HepG2 (cell line): ENCODE data around the gene VPS37D. TPM values are rescaled to one million over a fixed set of nuclear protein-coding genes. Genes with fewer than 3 reads are reported as not detected.

Source experiments
- ASH2L ChIP-seq: fragments of 300-600, 200-600 bp; sonication (generic); IDR thresholded peaks from 2 replicates; pipeline ENCODE4 v1.7.0; 2017; ENCODE audit warnings: low read depth, mild to moderate bottlenecking, moderate library complexity, mixed read lengths, low read length; ENCODE audit not compliant: insufficient read length
- ETV5 ChIP-seq: IDR thresholded peaks from 2 replicates; pipeline ENCODE4 v1.6.1; 2018; ENCODE audit warnings: missing biosample characterization, missing genetic modification reagents, inconsistent platforms, borderline replicate concordance
- GATAD2A ChIP-seq: IDR thresholded peaks from 2 replicates; pipeline ENCODE4 v1.6.1; 2016
- KLF12 ChIP-seq: sonication (generic); formaldehyde crosslinking; IDR thresholded peaks from 2 replicates; pipeline ENCODE4 v1.4.0; 2020; ENCODE audit warnings: missing genetic modification reagents, borderline replicate concordance
- RXRA ChIP-seq: sonication (generic); formaldehyde crosslinking; IDR thresholded peaks from 2 replicates; pipeline ENCODE4 v1.5.1; 2020; ENCODE audit warnings: missing genetic modification reagents
- SMARCC2 ChIP-seq: fragments of 450-650 bp; IDR thresholded peaks from 2 replicates; pipeline ENCODE4 v1.6.1; 2017; ENCODE audit warnings: antibody characterized with exemption, mild to moderate bottlenecking
- ZNF235 ChIP-seq: sonication (generic); formaldehyde crosslinking; IDR thresholded peaks from 2 replicates; pipeline ENCODE4 v1.8.1; 2023; ENCODE audit warnings: mild to moderate bottlenecking, missing genetic modification reagents, borderline replicate concordance
- polyA plus RNA-seq, 8 experiments: library from polyadenylated mRNA; depleted of rRNA in 3 of 8; stranded (reverse) in 7 of 8; unstranded in 1 of 8; fragments of >200 nt; fragmentation: Illumina TruSeq in 4 of 8; extraction: Trizol in 4 of 8; gene quantifications; 2 replicates each; pipeline versions ENCODE4 v1.2.1 to v1.2.3, GENCODE V29; 2011 to 2016; ENCODE audit warnings: low read depth in 4 of 8, missing spikeins in 1 of 8, mixed read lengths in 1 of 8; ENCODE audit not compliant: insufficient read depth in 1 of 8
- total RNA-seq, 5 experiments: library from RNA; depleted of rRNA; stranded (reverse); fragments of >200 nt; fragmentation: Illumina TruSeq; extraction: Trizol; gene quantifications; 2 replicates each; pipeline ENCODE4 v1.2.3, GENCODE V29; 2016; ENCODE audit warnings: low read depth in 1 of 5
- TF ChIP-seq, protein P1 (sequence below): sonication (generic); formaldehyde crosslinking; IDR thresholded peaks from 2 replicates; pipeline ENCODE4 v1.5.1; 2020; ENCODE audit warnings: missing genetic modification reagents, mild to moderate bottlenecking, borderline replicate concordance
- TF ChIP-seq, protein P2 (sequence below): sonication (generic); formaldehyde crosslinking; IDR thresholded peaks from 2 replicates; pipeline ENCODE4 v1.5.0; 2020; ENCODE audit warnings: missing genetic modification reagents
- TF ChIP-seq, protein P3 (sequence below): sonication (generic); formaldehyde crosslinking; IDR thresholded peaks from 2 replicates; pipeline ENCODE4 v1.5.0; 2020; ENCODE audit warnings: mild to moderate bottlenecking, missing genetic modification reagents, borderline replicate concordance
- TF ChIP-seq, protein P4 (sequence below): sonication (generic); formaldehyde crosslinking; IDR thresholded peaks from 2 replicates; pipeline ENCODE4 v1.4.0; 2020; ENCODE audit warnings: mild to moderate bottlenecking, missing genetic modification reagents

The VPS37D gene
- total and polyA plus RNA-seq, 2 of the 13 experiments (the other 11 are each of a cell fraction or from before 2014, with no cell fraction given): 3.8 to 6.3 TPM

DNA sequence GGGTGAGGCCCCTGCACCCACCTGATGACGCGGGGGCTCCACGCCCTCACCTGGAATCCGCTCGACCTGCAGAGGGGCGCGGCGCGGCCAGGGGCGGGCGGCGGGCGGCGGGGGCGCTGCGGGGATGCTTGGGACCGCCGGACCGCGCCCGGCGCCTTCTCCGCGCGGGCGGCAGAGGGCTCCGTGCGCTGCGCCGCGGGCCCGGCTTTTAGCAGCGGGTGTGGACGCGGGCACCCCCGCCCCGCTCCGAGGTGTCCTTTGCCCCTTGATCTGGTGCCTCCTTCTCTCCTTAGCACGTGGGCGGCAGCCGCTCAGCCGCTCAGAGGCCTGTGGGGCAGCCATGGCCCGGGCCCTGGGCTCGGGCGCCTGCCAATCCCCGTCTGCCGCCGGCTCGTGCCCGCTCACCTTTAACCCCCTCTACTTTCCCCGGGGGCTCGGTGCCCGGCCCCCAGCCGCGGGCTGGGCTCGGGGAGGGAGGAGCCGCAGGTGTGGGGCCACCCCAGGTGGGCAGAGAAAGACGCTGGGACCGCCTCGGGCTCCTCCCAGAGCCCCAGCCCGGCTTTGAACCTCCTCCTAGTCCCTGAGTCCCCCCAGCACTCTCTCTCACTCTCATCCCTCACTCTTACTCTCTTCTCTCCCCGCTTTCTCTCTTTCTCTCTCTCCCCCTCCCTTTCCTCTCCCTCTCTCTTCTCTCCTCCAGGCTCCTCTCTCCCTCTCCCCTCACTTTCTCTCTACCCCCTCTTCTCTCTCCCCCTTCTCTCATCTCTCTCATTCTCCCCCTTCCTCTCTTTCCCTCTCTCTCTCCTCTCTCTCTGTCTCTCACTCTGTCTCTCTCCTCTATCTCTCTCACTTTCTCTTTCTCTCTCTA lies 19.7 kb upstream of the VPS37D start (continued):
- TF ChIP-seq, protein P1, sequence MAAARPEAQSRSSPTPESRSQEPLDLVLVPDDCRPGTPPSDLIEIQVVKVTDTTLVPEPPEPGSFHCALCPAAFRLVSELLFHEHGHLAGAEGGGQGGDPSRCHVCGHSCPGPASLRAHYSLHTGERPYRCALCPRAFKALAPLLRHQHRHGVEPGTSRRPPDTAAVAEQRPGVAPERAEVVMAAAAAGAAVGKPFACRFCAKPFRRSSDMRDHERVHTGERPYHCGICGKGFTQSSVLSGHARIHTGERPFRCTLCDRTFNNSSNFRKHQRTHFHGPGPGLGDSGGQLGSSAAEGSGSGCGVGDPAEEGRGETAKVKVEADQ (CRISPR knock-in tag): peak; percentile 59; the same call in 1 of the 2 replicates
- TF ChIP-seq ZNF235 (CRISPR knock-in tag): peak; percentile 31; the same call in 1 of the 2 replicates
- 0 out of 2 replicates have a peak, but pooled peaks have one; percentile 15 for TF ChIP-seq GATAD2A (CRISPR knock-in tag)
- TF ChIP-seq, protein P2, sequence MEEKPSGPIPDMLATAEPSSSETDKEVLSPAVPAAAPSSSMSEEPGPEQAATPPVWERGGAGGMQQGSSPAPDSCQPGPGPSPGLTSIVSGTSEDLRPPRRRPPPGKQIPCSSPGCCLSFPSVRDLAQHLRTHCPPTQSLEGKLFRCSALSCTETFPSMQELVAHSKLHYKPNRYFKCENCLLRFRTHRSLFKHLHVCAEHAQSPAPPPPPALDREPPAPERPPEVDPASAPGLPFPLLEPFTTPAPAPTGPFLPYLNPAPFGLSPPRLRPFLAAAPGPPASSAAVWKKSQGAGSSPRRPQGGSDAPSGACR (CRISPR knock-in tag): 0 out of 2 replicates have a peak, but pooled peaks have one; percentile 44
- TF ChIP-seq RXRA (CRISPR knock-in tag): peak; percentile 89; the same call in 1 of the 2 replicates
- TF ChIP-seq ETV5 (CRISPR knock-in tag): peak; percentile 33; the same call in 1 of the 2 replicates
- TF ChIP-seq, protein P3, sequence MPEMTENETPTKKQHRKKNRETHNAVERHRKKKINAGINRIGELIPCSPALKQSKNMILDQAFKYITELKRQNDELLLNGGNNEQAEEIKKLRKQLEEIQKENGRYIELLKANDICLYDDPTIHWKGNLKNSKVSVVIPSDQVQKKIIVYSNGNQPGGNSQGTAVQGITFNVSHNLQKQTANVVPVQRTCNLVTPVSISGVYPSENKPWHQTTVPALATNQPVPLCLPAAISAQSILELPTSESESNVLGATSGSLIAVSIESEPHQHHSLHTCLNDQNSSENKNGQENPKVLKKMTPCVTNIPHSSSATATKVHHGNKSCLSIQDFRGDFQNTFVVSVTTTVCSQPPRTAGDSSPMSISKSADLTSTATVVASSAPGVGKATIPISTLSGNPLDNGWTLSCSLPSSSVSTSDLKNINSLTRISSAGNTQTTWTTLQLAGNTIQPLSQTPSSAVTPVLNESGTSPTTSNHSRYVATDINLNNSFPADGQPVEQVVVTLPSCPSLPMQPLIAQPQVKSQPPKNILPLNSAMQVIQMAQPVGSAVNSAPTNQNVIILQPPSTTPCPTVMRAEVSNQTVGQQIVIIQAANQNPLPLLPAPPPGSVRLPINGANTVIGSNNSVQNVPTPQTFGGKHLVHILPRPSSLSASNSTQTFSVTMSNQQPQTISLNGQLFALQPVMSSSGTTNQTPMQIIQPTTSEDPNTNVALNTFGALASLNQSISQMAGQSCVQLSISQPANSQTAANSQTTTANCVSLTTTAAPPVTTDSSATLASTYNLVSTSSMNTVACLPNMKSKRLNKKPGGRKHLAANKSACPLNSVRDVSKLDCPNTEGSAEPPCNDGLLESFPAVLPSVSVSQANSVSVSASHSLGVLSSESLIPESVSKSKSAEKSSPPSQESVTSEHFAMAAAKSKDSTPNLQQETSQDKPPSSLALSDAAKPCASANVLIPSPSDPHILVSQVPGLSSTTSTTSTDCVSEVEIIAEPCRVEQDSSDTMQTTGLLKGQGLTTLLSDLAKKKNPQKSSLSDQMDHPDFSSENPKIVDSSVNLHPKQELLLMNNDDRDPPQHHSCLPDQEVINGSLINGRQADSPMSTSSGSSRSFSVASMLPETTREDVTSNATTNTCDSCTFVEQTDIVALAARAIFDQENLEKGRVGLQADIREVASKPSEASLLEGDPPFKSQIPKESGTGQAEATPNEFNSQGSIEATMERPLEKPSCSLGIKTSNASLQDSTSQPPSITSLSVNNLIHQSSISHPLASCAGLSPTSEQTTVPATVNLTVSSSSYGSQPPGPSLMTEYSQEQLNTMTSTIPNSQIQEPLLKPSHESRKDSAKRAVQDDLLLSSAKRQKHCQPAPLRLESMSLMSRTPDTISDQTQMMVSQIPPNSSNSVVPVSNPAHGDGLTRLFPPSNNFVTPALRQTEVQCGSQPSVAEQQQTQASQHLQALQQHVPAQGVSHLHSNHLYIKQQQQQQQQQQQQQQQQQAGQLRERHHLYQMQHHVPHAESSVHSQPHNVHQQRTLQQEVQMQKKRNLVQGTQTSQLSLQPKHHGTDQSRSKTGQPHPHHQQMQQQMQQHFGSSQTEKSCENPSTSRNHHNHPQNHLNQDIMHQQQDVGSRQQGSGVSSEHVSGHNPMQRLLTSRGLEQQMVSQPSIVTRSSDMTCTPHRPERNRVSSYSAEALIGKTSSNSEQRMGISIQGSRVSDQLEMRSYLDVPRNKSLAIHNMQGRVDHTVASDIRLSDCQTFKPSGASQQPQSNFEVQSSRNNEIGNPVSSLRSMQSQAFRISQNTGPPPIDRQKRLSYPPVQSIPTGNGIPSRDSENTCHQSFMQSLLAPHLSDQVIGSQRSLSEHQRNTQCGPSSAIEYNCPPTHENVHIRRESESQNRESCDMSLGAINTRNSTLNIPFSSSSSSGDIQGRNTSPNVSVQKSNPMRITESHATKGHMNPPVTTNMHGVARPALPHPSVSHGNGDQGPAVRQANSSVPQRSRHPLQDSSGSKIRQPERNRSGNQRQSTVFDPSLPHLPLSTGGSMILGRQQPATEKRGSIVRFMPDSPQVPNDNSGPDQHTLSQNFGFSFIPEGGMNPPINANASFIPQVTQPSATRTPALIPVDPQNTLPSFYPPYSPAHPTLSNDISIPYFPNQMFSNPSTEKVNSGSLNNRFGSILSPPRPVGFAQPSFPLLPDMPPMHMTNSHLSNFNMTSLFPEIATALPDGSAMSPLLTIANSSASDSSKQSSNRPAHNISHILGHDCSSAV (CRISPR knock-in tag): no peak
- no peak for TF ChIP-seq ASH2L
- TF ChIP-seq SMARCC2: no peak
- TF ChIP-seq KLF12: peak; percentile 74; the same call in 1 of the 2 replicates
- TF ChIP-seq, protein P4, sequence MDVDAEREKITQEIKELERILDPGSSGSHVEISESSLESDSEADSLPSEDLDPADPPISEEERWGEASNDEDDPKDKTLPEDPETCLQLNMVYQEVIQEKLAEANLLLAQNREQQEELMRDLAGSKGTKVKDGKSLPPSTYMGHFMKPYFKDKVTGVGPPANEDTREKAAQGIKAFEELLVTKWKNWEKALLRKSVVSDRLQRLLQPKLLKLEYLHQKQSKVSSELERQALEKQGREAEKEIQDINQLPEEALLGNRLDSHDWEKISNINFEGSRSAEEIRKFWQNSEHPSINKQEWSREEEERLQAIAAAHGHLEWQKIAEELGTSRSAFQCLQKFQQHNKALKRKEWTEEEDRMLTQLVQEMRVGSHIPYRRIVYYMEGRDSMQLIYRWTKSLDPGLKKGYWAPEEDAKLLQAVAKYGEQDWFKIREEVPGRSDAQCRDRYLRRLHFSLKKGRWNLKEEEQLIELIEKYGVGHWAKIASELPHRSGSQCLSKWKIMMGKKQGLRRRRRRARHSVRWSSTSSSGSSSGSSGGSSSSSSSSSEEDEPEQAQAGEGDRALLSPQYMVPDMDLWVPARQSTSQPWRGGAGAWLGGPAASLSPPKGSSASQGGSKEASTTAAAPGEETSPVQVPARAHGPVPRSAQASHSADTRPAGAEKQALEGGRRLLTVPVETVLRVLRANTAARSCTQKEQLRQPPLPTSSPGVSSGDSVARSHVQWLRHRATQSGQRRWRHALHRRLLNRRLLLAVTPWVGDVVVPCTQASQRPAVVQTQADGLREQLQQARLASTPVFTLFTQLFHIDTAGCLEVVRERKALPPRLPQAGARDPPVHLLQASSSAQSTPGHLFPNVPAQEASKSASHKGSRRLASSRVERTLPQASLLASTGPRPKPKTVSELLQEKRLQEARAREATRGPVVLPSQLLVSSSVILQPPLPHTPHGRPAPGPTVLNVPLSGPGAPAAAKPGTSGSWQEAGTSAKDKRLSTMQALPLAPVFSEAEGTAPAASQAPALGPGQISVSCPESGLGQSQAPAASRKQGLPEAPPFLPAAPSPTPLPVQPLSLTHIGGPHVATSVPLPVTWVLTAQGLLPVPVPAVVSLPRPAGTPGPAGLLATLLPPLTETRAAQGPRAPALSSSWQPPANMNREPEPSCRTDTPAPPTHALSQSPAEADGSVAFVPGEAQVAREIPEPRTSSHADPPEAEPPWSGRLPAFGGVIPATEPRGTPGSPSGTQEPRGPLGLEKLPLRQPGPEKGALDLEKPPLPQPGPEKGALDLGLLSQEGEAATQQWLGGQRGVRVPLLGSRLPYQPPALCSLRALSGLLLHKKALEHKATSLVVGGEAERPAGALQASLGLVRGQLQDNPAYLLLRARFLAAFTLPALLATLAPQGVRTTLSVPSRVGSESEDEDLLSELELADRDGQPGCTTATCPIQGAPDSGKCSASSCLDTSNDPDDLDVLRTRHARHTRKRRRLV (CRISPR knock-in tag): no peak
